K562 (cell line): ENCODE results near the gene ARHGEF4. TPM values are rescaled to one million over a fixed set of nuclear protein-coding genes. Genes with fewer than 3 reads are reported as not detected.

Source experiments
- HMGN3 ChIP-seq: IDR thresholded peaks from 2 replicates; pipeline ENCODE4 v1.6.1; 2011; ENCODE audit warnings: borderline replicate concordance, low read depth, mild to moderate bottlenecking, mixed read lengths, low read length; ENCODE audit not compliant: insufficient read length; ENCODE audit errors: extremely low read depth
- KLF16 ChIP-seq: IDR thresholded peaks from 2 replicates; pipeline ENCODE4 v1.6.1; 2016; ENCODE audit warnings: antibody characterized with exemption
- polyA plus RNA-seq, 8 experiments: library from polyadenylated mRNA; depleted of rRNA in 4 of 8; stranded (reverse) in 5 of 8; unstranded in 3 of 8; fragments of >200 nt; fragmentation: Nextera tagmentation in 2 of 8; fragmentation: Illumina TruSeq in 1 of 8; extraction: Ambion mirVana in 2 of 8; extraction: Trizol in 1 of 8; gene quantifications; 2 replicates each; pipeline versions ENCODE4 v1.2.1 to v1.2.3, GENCODE V29; 2011 to 2014; ENCODE audit warnings: inconsistent platforms in 1 of 8, missing spikeins in 1 of 8
- total RNA-seq, 7 experiments: library from RNA; depleted of rRNA in 6 of 7; stranded (reverse); fragments of >200 nt in 6 of 7; fragmentation: Illumina TruSeq in 2 of 7; extraction: Trizol in 2 of 7; gene quantifications; 2 replicates each; pipeline versions ENCODE4 v1.2.1 to v1.2.3, GENCODE V29; 2011 to 2021; ENCODE audit warnings: low replicate concordance in 1 of 7
- TF ChIP-seq, protein P1 (sequence below): sonication (generic); formaldehyde crosslinking; IDR thresholded peaks from 2 replicates; pipeline ENCODE4 v1.8.0; 2023; ENCODE audit warnings: missing genetic modification reagents, mild to moderate bottlenecking, borderline replicate concordance
- TF ChIP-seq, protein P2 (sequence below): sonication (generic); formaldehyde crosslinking; IDR thresholded peaks from 2 replicates; pipeline ENCODE4 v1.8.0; 2022; ENCODE audit warnings: mild to moderate bottlenecking, missing genetic modification reagents, borderline replicate concordance

The ARHGEF4 gene
- total and polyA plus RNA-seq, 9 of the 15 experiments (the other 6 are each of a cell fraction or from before 2014, with no cell fraction given): not detected

DNA sequence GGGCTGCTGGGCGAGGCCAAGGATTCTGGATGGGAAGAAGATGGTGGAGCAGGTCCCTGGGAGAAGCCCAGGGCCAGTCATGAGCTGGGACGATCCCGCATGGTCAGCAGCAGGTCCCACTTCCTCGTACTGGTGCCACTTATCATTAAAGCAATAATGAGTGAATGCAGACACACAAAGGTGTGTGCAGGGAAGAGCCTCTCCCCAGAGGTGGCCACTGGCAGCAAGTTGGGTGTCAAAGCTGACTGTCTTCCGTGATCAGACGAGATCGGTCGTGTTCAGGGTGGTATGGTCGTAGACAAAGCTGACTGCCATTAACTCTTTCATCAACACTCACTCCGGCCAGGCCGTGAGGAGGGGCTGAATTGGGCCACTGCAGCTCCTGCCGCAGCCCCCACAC is 10.3 kb upstream of the ARHGEF4 start (continued):
- TF ChIP-seq HMGN3 (no peak), KLF16 (no peak)
- TF ChIP-seq, protein P1, sequence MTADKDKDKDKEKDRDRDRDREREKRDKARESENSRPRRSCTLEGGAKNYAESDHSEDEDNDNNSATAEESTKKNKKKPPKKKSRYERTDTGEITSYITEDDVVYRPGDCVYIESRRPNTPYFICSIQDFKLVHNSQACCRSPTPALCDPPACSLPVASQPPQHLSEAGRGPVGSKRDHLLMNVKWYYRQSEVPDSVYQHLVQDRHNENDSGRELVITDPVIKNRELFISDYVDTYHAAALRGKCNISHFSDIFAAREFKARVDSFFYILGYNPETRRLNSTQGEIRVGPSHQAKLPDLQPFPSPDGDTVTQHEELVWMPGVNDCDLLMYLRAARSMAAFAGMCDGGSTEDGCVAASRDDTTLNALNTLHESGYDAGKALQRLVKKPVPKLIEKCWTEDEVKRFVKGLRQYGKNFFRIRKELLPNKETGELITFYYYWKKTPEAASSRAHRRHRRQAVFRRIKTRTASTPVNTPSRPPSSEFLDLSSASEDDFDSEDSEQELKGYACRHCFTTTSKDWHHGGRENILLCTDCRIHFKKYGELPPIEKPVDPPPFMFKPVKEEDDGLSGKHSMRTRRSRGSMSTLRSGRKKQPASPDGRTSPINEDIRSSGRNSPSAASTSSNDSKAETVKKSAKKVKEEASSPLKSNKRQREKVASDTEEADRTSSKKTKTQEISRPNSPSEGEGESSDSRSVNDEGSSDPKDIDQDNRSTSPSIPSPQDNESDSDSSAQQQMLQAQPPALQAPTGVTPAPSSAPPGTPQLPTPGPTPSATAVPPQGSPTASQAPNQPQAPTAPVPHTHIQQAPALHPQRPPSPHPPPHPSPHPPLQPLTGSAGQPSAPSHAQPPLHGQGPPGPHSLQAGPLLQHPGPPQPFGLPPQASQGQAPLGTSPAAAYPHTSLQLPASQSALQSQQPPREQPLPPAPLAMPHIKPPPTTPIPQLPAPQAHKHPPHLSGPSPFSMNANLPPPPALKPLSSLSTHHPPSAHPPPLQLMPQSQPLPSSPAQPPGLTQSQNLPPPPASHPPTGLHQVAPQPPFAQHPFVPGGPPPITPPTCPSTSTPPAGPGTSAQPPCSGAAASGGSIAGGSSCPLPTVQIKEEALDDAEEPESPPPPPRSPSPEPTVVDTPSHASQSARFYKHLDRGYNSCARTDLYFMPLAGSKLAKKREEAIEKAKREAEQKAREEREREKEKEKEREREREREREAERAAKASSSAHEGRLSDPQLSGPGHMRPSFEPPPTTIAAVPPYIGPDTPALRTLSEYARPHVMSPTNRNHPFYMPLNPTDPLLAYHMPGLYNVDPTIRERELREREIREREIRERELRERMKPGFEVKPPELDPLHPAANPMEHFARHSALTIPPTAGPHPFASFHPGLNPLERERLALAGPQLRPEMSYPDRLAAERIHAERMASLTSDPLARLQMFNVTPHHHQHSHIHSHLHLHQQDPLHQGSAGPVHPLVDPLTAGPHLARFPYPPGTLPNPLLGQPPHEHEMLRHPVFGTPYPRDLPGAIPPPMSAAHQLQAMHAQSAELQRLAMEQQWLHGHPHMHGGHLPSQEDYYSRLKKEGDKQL (CRISPR knock-in tag): no peak
- TF ChIP-seq, protein P2, sequence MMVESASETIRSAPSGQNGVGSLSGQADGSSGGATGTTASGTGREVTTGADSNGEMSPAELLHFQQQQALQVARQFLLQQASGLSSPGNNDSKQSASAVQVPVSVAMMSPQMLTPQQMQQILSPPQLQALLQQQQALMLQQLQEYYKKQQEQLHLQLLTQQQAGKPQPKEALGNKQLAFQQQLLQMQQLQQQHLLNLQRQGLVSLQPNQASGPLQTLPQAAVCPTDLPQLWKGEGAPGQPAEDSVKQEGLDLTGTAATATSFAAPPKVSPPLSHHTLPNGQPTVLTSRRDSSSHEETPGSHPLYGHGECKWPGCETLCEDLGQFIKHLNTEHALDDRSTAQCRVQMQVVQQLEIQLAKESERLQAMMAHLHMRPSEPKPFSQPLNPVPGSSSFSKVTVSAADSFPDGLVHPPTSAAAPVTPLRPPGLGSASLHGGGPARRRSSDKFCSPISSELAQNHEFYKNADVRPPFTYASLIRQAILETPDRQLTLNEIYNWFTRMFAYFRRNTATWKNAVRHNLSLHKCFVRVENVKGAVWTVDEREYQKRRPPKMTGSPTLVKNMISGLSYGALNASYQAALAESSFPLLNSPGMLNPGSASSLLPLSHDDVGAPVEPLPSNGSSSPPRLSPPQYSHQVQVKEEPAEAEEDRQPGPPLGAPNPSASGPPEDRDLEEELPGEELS (CRISPR knock-in tag): no peak
